SK-N-SH treated with all-trans-retinoic acid at 6 μM for 48 hours (cell line): Measurements from ENCODE around the gene THSD7A.
A peak's percentile ranks its signal among the peaks of the same experiment; 100 is the strongest.

Source experiments
- ATAC-seq: fragments of 200-7000 bp; cut with Tn5 transposase; 3 replicates; pipeline ENCODE4 v1.9.1; 2020; ENCODE audit warnings: mild to moderate bottlenecking, moderate library complexity
- ARNTL ChIP-seq: fragments of 450-650 bp; formaldehyde crosslinking; IDR thresholded peaks from 2 replicates; pipeline ENCODE4 v1.5.0; 2020; ENCODE audit warnings: low read depth, mild to moderate bottlenecking, moderate library complexity, borderline replicate concordance
- ESRRG ChIP-seq: fragments of 250-450 bp; sonication (Bioruptor Pico); IDR thresholded peaks from 2 replicates; pipeline ENCODE4 v1.6.1; 2021; ENCODE audit warnings: mild to moderate bottlenecking
- ISL1 ChIP-seq: fragments of 250-450 bp; sonication (Bioruptor Pico); IDR thresholded peaks from 2 replicates; pipeline ENCODE4 v2.1.2; 2022; ENCODE audit warnings: mild to moderate bottlenecking, moderate library complexity
- OSR1 ChIP-seq: fragments of 250-450 bp; sonication (Bioruptor Pico); IDR thresholded peaks from 2 replicates; pipeline ENCODE4 v1.8.0; 2022; ENCODE audit warnings: moderate library complexity, mild to moderate bottlenecking, inconsistent platforms
- PPARA ChIP-seq: fragments of 250-450 bp; sonication (Bioruptor Pico); IDR thresholded peaks from 2 replicates; pipeline ENCODE4 v1.5.0; 2020; ENCODE audit warnings: mild to moderate bottlenecking, borderline replicate concordance
- RARB ChIP-seq: fragments of 250-450 bp; sonication (Bioruptor Pico); IDR thresholded peaks from 2 replicates; pipeline ENCODE4 v1.8.0; 2021; ENCODE audit warnings: mild to moderate bottlenecking, moderate library complexity
- SNAI2 ChIP-seq: fragments of 250-450 bp; sonication (Bioruptor Pico); IDR thresholded peaks from 2 replicates; pipeline ENCODE4 v1.5.0; 2020; ENCODE audit warnings: mild to moderate bottlenecking, moderate library complexity
- TCF4 ChIP-seq: fragments of 250-450 bp; sonication (Bioruptor Pico); IDR thresholded peaks from 2 replicates; pipeline ENCODE4 v1.8.0; 2021; ENCODE audit warnings: mild to moderate bottlenecking, moderate library complexity, borderline replicate concordance
- TOX ChIP-seq: fragments of 250-450 bp; sonication (Bioruptor Pico); IDR thresholded peaks from 2 replicates; pipeline ENCODE4 v1.8.0; 2021; ENCODE audit warnings: mild to moderate bottlenecking, moderate library complexity, borderline replicate concordance
- TSHZ2 ChIP-seq: fragments of 250-450 bp; sonication (Bioruptor Pico); IDR thresholded peaks from 2 replicates; pipeline ENCODE4 v1.5.0; 2020; ENCODE audit warnings: mild to moderate bottlenecking, moderate library complexity
- ZC3H10 ChIP-seq: fragments of 250-450 bp; sonication (Bioruptor Pico); IDR thresholded peaks from 2 replicates; pipeline ENCODE4 v1.5.1; 2021; ENCODE audit warnings: mild to moderate bottlenecking, moderate library complexity
- ZFP3 ChIP-seq: fragments of 250-450 bp; sonication (Bioruptor Pico); IDR thresholded peaks from 2 replicates; pipeline ENCODE4 v1.5.0; 2020; ENCODE audit warnings: mild to moderate bottlenecking, moderate library complexity
- ZFP30 ChIP-seq: fragments of 450-650 bp; formaldehyde crosslinking; IDR thresholded peaks from 2 replicates; pipeline ENCODE4 v1.5.0; 2022; ENCODE audit warnings: mild to moderate bottlenecking, moderate library complexity
- ZNF565 ChIP-seq: fragments of 450-650 bp; formaldehyde crosslinking; conservative IDR thresholded peaks from 2 replicates; pipeline ENCODE4 v1.5.0; 2020; ENCODE audit warnings: low read depth, mild to moderate bottlenecking, moderate library complexity
- ZNF70 ChIP-seq: fragments of 450-650 bp; formaldehyde crosslinking; IDR thresholded peaks from 2 replicates; pipeline ENCODE4 v1.5.0; 2020; ENCODE audit warnings: mild to moderate bottlenecking, moderate library complexity
- ZNF8 ChIP-seq: fragments of 450-650 bp; formaldehyde crosslinking; IDR thresholded peaks from 2 replicates; pipeline ENCODE4 v1.5.0; 2020; ENCODE audit warnings: mild to moderate bottlenecking, moderate library complexity
- TF ChIP-seq, protein P1 (sequence below): fragments of 250-450 bp; sonication (Bioruptor Pico); IDR thresholded peaks from 2 replicates; pipeline ENCODE4 v1.8.0; 2020; ENCODE audit warnings: mild to moderate bottlenecking, moderate library complexity, borderline replicate concordance
- TF ChIP-seq, protein P2 (sequence below): fragments of 250-450 bp; sonication (Bioruptor Pico); IDR thresholded peaks from 2 replicates; pipeline ENCODE4 v1.8.0; 2021; ENCODE audit warnings: low read depth, mild to moderate bottlenecking, moderate library complexity, borderline replicate concordance
- TF ChIP-seq, protein P3 (sequence below): fragments of 250-450 bp; sonication (Bioruptor Pico); IDR thresholded peaks from 2 replicates; pipeline ENCODE4 v1.5.1; 2020; ENCODE audit warnings: low read depth, mild to moderate bottlenecking, moderate library complexity

Gene THSD7A

GRCh38 chr7:11410656-11411644, 421.0 kb downstream of the THSD7A start (continued):
- TF ChIP-seq, protein P1, sequence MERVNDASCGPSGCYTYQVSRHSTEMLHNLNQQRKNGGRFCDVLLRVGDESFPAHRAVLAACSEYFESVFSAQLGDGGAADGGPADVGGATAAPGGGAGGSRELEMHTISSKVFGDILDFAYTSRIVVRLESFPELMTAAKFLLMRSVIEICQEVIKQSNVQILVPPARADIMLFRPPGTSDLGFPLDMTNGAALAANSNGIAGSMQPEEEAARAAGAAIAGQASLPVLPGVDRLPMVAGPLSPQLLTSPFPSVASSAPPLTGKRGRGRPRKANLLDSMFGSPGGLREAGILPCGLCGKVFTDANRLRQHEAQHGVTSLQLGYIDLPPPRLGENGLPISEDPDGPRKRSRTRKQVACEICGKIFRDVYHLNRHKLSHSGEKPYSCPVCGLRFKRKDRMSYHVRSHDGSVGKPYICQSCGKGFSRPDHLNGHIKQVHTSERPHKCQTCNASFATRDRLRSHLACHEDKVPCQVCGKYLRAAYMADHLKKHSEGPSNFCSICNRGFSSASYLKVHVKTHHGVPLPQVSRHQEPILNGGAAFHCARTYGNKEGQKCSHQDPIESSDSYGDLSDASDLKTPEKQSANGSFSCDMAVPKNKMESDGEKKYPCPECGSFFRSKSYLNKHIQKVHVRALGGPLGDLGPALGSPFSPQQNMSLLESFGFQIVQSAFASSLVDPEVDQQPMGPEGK (CRISPR knock-in tag): no peak
- TF ChIP-seq TCF4 (CRISPR knock-in tag): no peak
- TF ChIP-seq, protein P2, sequence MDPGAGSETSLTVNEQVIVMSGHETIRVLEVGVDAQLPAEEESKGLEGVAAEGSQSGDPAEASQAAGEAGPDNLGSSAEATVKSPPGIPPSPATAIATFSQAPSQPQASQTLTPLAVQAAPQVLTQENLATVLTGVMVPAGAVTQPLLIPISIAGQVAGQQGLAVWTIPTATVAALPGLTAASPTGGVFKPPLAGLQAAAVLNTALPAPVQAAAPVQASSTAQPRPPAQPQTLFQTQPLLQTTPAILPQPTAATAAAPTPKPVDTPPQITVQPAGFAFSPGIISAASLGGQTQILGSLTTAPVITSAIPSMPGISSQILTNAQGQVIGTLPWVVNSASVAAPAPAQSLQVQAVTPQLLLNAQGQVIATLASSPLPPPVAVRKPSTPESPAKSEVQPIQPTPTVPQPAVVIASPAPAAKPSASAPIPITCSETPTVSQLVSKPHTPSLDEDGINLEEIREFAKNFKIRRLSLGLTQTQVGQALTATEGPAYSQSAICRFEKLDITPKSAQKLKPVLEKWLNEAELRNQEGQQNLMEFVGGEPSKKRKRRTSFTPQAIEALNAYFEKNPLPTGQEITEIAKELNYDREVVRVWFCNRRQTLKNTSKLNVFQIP (CRISPR knock-in tag): no peak
- TF ChIP-seq ESRRG (CRISPR knock-in tag): no peak
- no peak for TF ChIP-seq ZFP3 (CRISPR knock-in tag)

DNA sequence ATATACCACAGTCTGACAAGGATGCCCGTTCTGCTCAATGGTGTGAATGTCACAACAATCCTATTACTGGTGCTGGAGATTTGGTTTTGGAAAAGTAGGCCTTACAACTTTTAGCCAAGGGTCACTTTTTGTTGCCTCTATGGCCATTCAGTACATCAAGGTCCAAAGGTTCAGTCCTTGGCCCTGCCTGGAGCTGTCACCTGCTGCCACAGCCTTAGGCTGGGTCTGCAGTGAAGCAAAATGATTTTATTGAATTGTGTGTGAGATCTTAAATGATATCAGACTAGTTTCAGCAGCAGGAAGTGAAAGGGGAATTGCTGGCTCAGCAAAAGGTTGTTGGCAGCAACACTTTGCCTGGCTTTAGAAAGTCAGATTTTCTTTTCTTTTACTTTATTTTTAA, 427.6 kb downstream of the THSD7A start:
- ATAC-seq: no peak

GRCh38 chr7:11403781-11404180, 428.2 kb downstream of the THSD7A start:
- TF ChIP-seq ZFP3 (CRISPR knock-in tag) (no peak), TCF4 (CRISPR knock-in tag) (peak; percentile 49), RARB (CRISPR knock-in tag) (no peak), TOX (CRISPR knock-in tag) (no peak), ZC3H10 (CRISPR knock-in tag) (no peak), PPARA (no peak)
- ATAC-seq: no peak

More for the DNA sequence above, 427.6 kb downstream of the THSD7A start:
- TF ChIP-seq ISL1 (CRISPR knock-in tag) (no peak), ZNF565 (CRISPR knock-in tag) (no peak), ZC3H10 (CRISPR knock-in tag) (no peak), SNAI2 (CRISPR knock-in tag) (no peak; the same call in 1 of the 2 replicates)
- TF ChIP-seq, protein P3, sequence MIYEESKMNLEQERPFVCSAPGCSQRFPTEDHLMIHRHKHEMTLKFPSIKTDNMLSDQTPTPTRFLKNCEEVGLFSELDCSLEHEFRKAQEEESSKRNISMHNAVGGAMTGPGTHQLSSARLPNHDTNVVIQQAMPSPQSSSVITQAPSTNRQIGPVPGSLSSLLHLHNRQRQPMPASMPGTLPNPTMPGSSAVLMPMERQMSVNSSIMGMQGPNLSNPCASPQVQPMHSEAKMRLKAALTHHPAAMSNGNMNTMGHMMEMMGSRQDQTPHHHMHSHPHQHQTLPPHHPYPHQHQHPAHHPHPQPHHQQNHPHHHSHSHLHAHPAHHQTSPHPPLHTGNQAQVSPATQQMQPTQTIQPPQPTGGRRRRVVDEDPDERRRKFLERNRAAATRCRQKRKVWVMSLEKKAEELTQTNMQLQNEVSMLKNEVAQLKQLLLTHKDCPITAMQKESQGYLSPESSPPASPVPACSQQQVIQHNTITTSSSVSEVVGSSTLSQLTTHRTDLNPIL (CRISPR knock-in tag): no peak

- TF ChIP-seq PPARA (no peak), ARNTL (CRISPR knock-in tag) (no peak), ZFP30 (CRISPR knock-in tag) (no peak), SNAI2 (CRISPR knock-in tag) (no peak), ZNF565 (CRISPR knock-in tag) (no peak), TCF4 (CRISPR knock-in tag) (no peak), ZNF8 (CRISPR knock-in tag) (no peak)
- TF ChIP-seq, protein P3 (CRISPR knock-in tag): no peak
- TF ChIP-seq, all 23 proteins: peak for 0
- ATAC-seq: no peak
Measured at GRCh38 chr7:11394438-11394837, 437.6 kb downstream of the THSD7A start.

GRCh38 chr7:11379641-11380040, 452.4 kb downstream of the THSD7A start:
- ATAC-seq: no peak
- no peak for TF ChIP-seq ZFP30 (CRISPR knock-in tag)
- TF ChIP-seq OSR1 (CRISPR knock-in tag): no peak
- no peak for TF ChIP-seq ZC3H10 (CRISPR knock-in tag)
- no peak for TF ChIP-seq ZNF70 (CRISPR knock-in tag)
- no peak for TF ChIP-seq PPARA
- TF ChIP-seq ZNF8 (CRISPR knock-in tag): no peak
- TF ChIP-seq ISL1 (CRISPR knock-in tag): no peak
- no peak for TF ChIP-seq TSHZ2 (CRISPR knock-in tag)
- TF ChIP-seq, protein P3 (CRISPR knock-in tag): no peak
- no peak for TF ChIP-seq RARB (CRISPR knock-in tag)
- TF ChIP-seq, protein P2 (CRISPR knock-in tag): no peak
- TF ChIP-seq ARNTL (CRISPR knock-in tag): no peak
